IMR-90 (cell line): ENCODE measurements around the gene SMIM24. TPM values are rescaled to one million over a fixed set of nuclear protein-coding genes. Genes with fewer than 3 reads are reported as not detected.

Experiments used
- microRNA-seq, 2 experiments: library from miRNA; stranded (forward) in 1 of 2; unstranded in 1 of 2; fragments of 10-50 nt in 1 of 2; fragments of <30 nt in 1 of 2; gene quantifications in 1 of 2; microRNA quantifications in 1 of 2; one replicate each; pipeline versions ENCODE3 to v1.1.0; 2013 to 2020; ENCODE audit not compliant: insufficient read depth in 1 of 2, insufficient read length in 1 of 2, unreplicated experiment in 1 of 2
- polyA plus RNA-seq, 3 experiments: library from polyadenylated mRNA; depleted of rRNA; stranded (reverse); fragments of >200 nt; gene quantifications; 2 replicates each; pipeline ENCODE4 v1.2.3, GENCODE V29; 2012; ENCODE audit warnings: low replicate concordance in 1 of 3
- small RNA-seq, 5 experiments: library from RNA; depleted of rRNA; stranded (forward); fragments of <200 nt; gene quantifications; one replicate each; pipeline ENCODE3, GENCODE V24; 2012
- total RNA-seq: library from RNA; depleted of rRNA; stranded (reverse); fragments of >200 nt; gene quantifications from 2 replicates; pipeline ENCODE4 v1.2.3, GENCODE V29; 2012; rRNA removed

The SMIM24 gene
- total and polyA plus RNA-seq, 2 of the 4 experiments (the other 2 are of a cell fraction) = not detected

Small RNA genes within 50 kb of the gene (microRNA-seq; reads per million reads assigned to microRNA genes)
- not detected for gene RF00212 (ENCODE audit: insufficient read depth, insufficient read length)

Small RNA genes within 50 kb of the gene (small RNA-seq; reads per million reads assigned to genes)
- 0 reads per million in 5 experiments for gene RF00212

Other genes starting within 250 kb of the SMIM24 start
- gene NFIC, start 113.9 kb downstream of the SMIM24 start, total RNA-seq = 21.9 and 26.9 TPM in 2 replicates
- 29.2 and 32.1 TPM in 2 replicates for gene NFIC, start 113.9 kb downstream of the SMIM24 start, polyA plus RNA-seq (2012; rRNA removed)
- gene SMIM44, start 2.9 kb upstream of the SMIM24 start, total RNA-seq = not detected in 2 replicates
- gene SMIM44, start 2.9 kb upstream of the SMIM24 start, polyA plus RNA-seq (2012; rRNA removed) = not detected in 2 replicates
- 3.2 and 4.2 TPM in 2 replicates for gene DOHH, start 20.1 kb upstream of the SMIM24 start, total RNA-seq
- 9.2 and 13.6 TPM in 2 replicates for gene DOHH, start 20.1 kb upstream of the SMIM24 start, polyA plus RNA-seq (2012; rRNA removed)
- 21.5 and 24.4 TPM in 2 replicates for gene FZR1, start 25.8 kb upstream of the SMIM24 start, total RNA-seq
- 47.8 and 56.3 TPM in 2 replicates for gene FZR1, start 25.8 kb upstream of the SMIM24 start, polyA plus RNA-seq (2012; rRNA removed)
- gene TEKTIP1, start 58.6 kb upstream of the SMIM24 start, total RNA-seq = not detected in 2 replicates
- not detected in 2 replicates for gene TEKTIP1, start 58.6 kb upstream of the SMIM24 start, polyA plus RNA-seq (2012; rRNA removed)
- gene MFSD12, start 77.1 kb upstream of the SMIM24 start, total RNA-seq = 20.4 and 25.0 TPM in 2 replicates
- gene MFSD12, start 77.1 kb upstream of the SMIM24 start, polyA plus RNA-seq (2012; rRNA removed) = 77.2 and 85.1 TPM in 2 replicates
- gene HMG20B, start 92.4 kb upstream of the SMIM24 start, total RNA-seq = 57.5 and 59.4 TPM in 2 replicates
- gene HMG20B, start 92.4 kb upstream of the SMIM24 start, polyA plus RNA-seq (2012; rRNA removed) = 63.8 and 76.9 TPM in 2 replicates
- under 0.01 TPM in 2 replicates for gene GIPC3, start 105.0 kb upstream of the SMIM24 start, total RNA-seq
- 0.36 and 0.42 TPM in 2 replicates for gene GIPC3, start 105.0 kb upstream of the SMIM24 start, polyA plus RNA-seq (2012; rRNA removed)
- 0.28 and 0.36 TPM in 2 replicates for gene TBXA2R, start 126.3 kb upstream of the SMIM24 start, total RNA-seq
- 2.3 and 3.6 TPM in 2 replicates for gene TBXA2R, start 126.3 kb upstream of the SMIM24 start, polyA plus RNA-seq (2012; rRNA removed)
- gene CACTIN, start 146.3 kb upstream of the SMIM24 start, total RNA-seq = 10.8 and 12.8 TPM in 2 replicates
- gene CACTIN, start 146.3 kb upstream of the SMIM24 start, polyA plus RNA-seq (2012; rRNA removed) = 19.5 and 25.1 TPM in 2 replicates
- 10.8 and 13.6 TPM in 2 replicates for gene PIP5K1C, start 219.9 kb upstream of the SMIM24 start, total RNA-seq
- gene PIP5K1C, start 219.9 kb upstream of the SMIM24 start, polyA plus RNA-seq (2012; rRNA removed) = 23.3 and 28.0 TPM in 2 replicates
- not detected in 2 replicates for gene TJP3, start 227.9 kb upstream of the SMIM24 start, total RNA-seq
- gene TJP3, start 227.9 kb upstream of the SMIM24 start, polyA plus RNA-seq (2012; rRNA removed) = not detected in 2 replicates